GM18505 (cell line): Measurements from ENCODE around the gene IFT122.

Source experiments
- ATAC-seq: cut with Tn5 transposase; IDR thresholded peaks from one replicate; pipeline ENCODE4 v1.9.1; 2021; ENCODE audit not compliant: unreplicated experiment
- POLR2A ChIP-seq: IDR thresholded peaks from 4 replicates; pipeline ENCODE4 v1.6.1; 2011; ENCODE audit warnings: borderline replicate concordance; ENCODE audit not compliant: insufficient read depth, insufficient read length; ENCODE audit errors: extremely low read depth

Gene IFT122

GRCh38 chr3:129434140-129434539 is 5.9 kb upstream of the IFT122 start:
- no peak for TF ChIP-seq POLR2A
- ATAC-seq = no peak

- ATAC-seq = no peak
- no peak for TF ChIP-seq POLR2A
These were observed 4.7 kb upstream of the IFT122 start for GRCh38 chr3:129435367-129435766.

- TF ChIP-seq POLR2A = no peak
- ATAC-seq = no peak
These were observed 703 bp upstream of the IFT122 start for GRCh38 chr3:129439226-129439816.

GRCh38 chr3:129440618-129441190 is 680 bp downstream of the IFT122 start:
- no peak for ATAC-seq
- TF ChIP-seq POLR2A = no peak

- no peak for TF ChIP-seq POLR2A
- no peak for ATAC-seq
These were observed 1.2 kb downstream of the IFT122 start for GRCh38 chr3:129441215-129441614.

- ATAC-seq = no peak
- no peak for TF ChIP-seq POLR2A
These were observed 1.8 kb downstream of the IFT122 start for GRCh38 chr3:129441782-129442181.

- no peak for TF ChIP-seq POLR2A
- ATAC-seq = no peak
These were observed 2.5 kb downstream of the IFT122 start for GRCh38 chr3:129442486-129442885.

DNA sequence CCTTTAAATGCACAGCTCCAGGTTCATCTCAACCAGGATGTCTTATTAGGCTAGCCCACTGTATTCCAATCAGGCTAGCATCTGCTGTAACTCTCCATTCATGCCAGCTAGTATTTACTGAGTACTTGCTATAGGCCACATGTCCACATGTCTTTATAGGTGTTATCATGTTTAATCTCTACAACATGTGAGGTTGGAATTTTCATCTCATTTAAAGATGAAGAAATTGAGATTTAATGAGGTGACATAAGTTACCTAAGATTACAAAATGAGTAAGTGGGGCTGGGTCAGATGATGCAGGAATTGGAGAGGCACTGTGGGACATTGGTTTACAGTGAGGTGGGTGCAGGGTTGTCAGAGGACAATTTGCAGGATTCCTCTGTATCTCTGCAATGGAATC is 2.9 kb downstream of the IFT122 start:
- no peak for ATAC-seq
- TF ChIP-seq POLR2A = no peak

GRCh38 chr3:129445471-129445870 is 5.4 kb downstream of the IFT122 start:
- TF ChIP-seq POLR2A = no peak
- ATAC-seq = no peak

DNA sequence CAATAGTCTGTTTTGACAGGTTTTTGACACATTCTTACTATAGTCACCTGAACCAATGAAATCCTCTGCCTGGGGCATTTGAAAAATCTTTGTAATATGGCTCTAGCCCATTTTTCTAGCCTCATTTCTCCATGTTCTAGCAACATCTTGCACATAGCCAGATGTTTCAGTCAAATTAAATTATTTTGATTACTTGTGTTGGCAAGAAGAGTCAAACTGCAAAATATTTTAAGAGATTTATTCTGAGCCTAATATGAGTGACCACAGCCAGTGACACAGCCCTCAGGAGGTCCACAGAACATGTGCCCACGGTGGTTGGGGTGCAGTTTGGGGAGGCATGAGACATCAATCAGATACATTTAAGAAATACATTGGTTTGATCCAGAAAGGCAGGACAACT is 6.9 kb downstream of the IFT122 start:
- no peak for TF ChIP-seq POLR2A
- ATAC-seq = no peak

DNA sequence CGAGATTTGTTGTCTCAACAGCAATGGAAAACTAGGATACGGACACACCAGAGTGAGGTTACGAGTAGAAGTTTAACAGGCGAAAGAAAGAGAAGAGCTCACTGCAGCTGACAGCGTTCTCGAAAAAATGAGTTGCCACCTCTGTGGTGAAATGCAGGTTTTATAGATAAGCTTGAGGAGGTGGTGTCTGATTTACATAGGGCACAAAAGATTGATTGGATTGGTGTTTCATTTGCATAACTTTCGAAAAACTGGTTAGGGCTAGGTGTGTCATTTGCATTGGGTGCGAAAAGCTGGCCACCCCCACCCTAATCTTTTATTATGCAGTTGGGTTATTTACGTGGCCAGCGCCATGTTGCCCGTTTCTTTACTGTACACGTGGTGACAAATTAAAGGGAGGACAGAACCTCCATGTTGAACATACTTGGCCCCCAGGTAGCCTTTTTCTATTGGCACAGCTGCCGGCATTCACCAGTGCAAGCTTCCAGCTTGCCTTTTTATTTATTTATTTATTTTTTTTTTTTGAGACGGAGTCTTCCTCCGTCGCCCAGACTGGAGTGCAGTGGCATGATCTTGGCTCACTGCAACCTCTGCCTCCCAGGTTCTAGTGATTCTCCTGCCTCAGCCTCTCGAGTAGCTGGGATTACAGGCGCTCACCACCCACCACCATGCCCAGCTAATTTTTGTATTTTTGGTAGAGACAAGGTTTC is 8.3 kb downstream of the IFT122 start:
- no peak for ATAC-seq
- no peak for TF ChIP-seq POLR2A

GRCh38 chr3:129449279-129450115 is 9.5 kb downstream of the IFT122 start:
- no peak for ATAC-seq
- TF ChIP-seq POLR2A = no peak

DNA sequence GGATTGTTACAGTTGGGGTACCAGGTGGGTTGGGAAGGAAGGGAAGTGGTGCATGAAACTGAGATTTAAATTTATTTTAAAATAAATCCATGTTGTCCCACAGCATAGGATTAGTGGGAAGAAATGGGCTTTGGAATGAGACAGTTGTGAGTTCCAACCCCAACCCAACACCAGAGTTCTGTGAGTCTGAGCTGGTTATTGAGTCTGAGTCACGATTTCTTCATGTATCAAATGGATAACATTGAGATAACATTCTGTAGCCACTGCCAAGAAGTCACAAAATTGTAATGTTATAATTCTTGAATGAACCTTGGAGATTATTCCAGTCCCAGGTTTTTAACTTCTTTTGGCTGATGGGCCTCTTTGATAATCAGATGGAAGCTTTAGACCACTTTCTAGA is 13.7 kb downstream of the IFT122 start:
- no peak for ATAC-seq
- TF ChIP-seq POLR2A = no peak
